SK-N-SH (cell line): ENCODE measurements around the gene PARN. TPM values are rescaled to one million over a fixed set of nuclear protein-coding genes. Genes with fewer than 3 reads are reported as not detected.

Experiments used
- CTCF ChIA-PET: fragments of 300-600, 350-600 bp; formaldehyde crosslinking; extraction: SDS; loops from one replicate; lab custom pipeline; 2021; lab: Yijun Ruan, JAX
- POLR2A ChIA-PET: fragments of 350-600 bp; sonication (Branson Sonifier 250); formaldehyde crosslinking; extraction: SDS; loops from one replicate; lab custom pipeline; 2020; ENCODE audit warnings: antibody characterized with exemption, inconsistent platforms; lab: Yijun Ruan, JAX
- DNase-seq: peaks from one replicate; pipeline ENCODE4 v3.0.0; 2012
- H2AFZ ChIP-seq: fragments of 200-600 bp; sonication (generic); 2 replicates; pipeline ENCODE4 v1.8.1; 2016; ENCODE audit warnings: antibody characterized with exemption, mild to moderate bottlenecking, low read depth
- H3F3A ChIP-seq: fragments of 200-600 bp; sonication (generic); replicated peaks from 2 replicates; pipeline ENCODE3; 2016; ENCODE audit warnings: antibody characterized with exemption, mild to moderate bottlenecking; ENCODE audit not compliant: insufficient read depth
- H3K27ac ChIP-seq, 2 experiments: fragments of 200-500 bp in 1 of 2; fragments of 200-600 bp in 1 of 2; sonication (Bioruptor generic) in 1 of 2; sonication (generic), shearing (Covaris generic) in 1 of 2; 2 replicates each; pipeline versions ENCODE4 v1.5.1 to v1.6.1; 2014 to 2016; ENCODE audit warnings: low read depth in 2 of 2, inconsistent platforms in 1 of 2, low read length in 1 of 2, mild to moderate bottlenecking in 1 of 2, mixed read lengths in 1 of 2
- H3K27me3 ChIP-seq: fragments of 200-600 bp; sonication (generic), shearing (Covaris generic); 2 replicates; pipeline ENCODE4 v1.6.1; 2016; ENCODE audit warnings: mixed run types; ENCODE audit not compliant: insufficient read depth
- H3K36me3 ChIP-seq, 2 experiments: fragments of 200-500 bp in 1 of 2; fragments of 200-600 bp in 1 of 2; sonication (Bioruptor generic) in 1 of 2; sonication (generic) in 1 of 2; replicated peaks in 1 of 2; 2 replicates each; pipeline versions ENCODE3 to v1.5.1; 2014 to 2016; ENCODE audit warnings: low read length in 1 of 2, mild to moderate bottlenecking in 1 of 2; ENCODE audit not compliant: insufficient read depth in 2 of 2, control insufficient read depth in 1 of 2
- H3K4me1 ChIP-seq, 2 experiments: fragments of 200-500 bp in 1 of 2; fragments of 200-600 bp in 1 of 2; sonication (Bioruptor generic) in 1 of 2; sonication (generic), shearing (Covaris generic) in 1 of 2; 2 replicates each; pipeline versions ENCODE4 v1.5.1 to v1.6.1; 2014 to 2016; ENCODE audit warnings: low read depth in 1 of 2, low read length in 1 of 2, mixed run types in 1 of 2; ENCODE audit not compliant: insufficient read depth in 2 of 2, control insufficient read depth in 1 of 2
- H3K4me2 ChIP-seq: fragments of 200-600 bp; sonication (generic), shearing (Covaris generic); 2 replicates; pipeline ENCODE4 v1.6.1; 2017; ENCODE audit warnings: mixed run types
- H3K4me3 ChIP-seq, 2 experiments: fragments of 200-500 bp in 1 of 2; fragments of 200-600 bp in 1 of 2; sonication (Bioruptor generic) in 1 of 2; sonication (generic), shearing (Covaris generic) in 1 of 2; 2 replicates each; pipeline versions ENCODE4 v1.5.1 to v1.8.1; 2014 to 2016; ENCODE audit warnings: low read depth in 2 of 2, inconsistent platforms in 1 of 2, low read length in 1 of 2, mild to moderate bottlenecking in 1 of 2, mixed read lengths in 1 of 2, moderate library complexity in 1 of 2
- H3K79me2 ChIP-seq: fragments of 200-600 bp; sonication (generic); 2 replicates; pipeline ENCODE4 v1.8.1; 2017; ENCODE audit warnings: mild to moderate bottlenecking; ENCODE audit not compliant: insufficient read depth
- H3K9ac ChIP-seq: fragments of 200-600 bp; sonication (generic); 2 replicates; pipeline ENCODE4 v1.6.1; 2017; ENCODE audit warnings: mixed run types
- H3K9me2 ChIP-seq: fragments of 200-600 bp; sonication (generic); 2 replicates; pipeline ENCODE4 v1.6.1; 2017; ENCODE audit warnings: mixed run types
- H3K9me3 ChIP-seq: fragments of 200-600 bp; sonication (generic); 2 replicates; pipeline ENCODE4 v1.6.1; 2017; ENCODE audit warnings: mixed run types, mild to moderate bottlenecking, moderate library complexity
- H4K20me1 ChIP-seq: fragments of 200-600 bp; sonication (generic); 2 replicates; pipeline ENCODE4 v1.6.1; 2017; ENCODE audit warnings: mild to moderate bottlenecking, mixed run types; ENCODE audit not compliant: insufficient read depth
- ELF1 ChIP-seq: IDR thresholded peaks from 2 replicates; pipeline ENCODE4 v1.4.0; 2012
- EP300 ChIP-seq, 2 experiments: IDR thresholded peaks; 2 replicates each; pipeline versions ENCODE4 v1.4.0 to v1.6.1; 2012; ENCODE audit warnings: borderline replicate concordance in 1 of 2, low read depth in 1 of 2, low read length in 1 of 2
- EZH2phosphoT487 ChIP-seq: fragments of 200-600 bp; sonication (generic); IDR thresholded peaks from 2 replicates; pipeline ENCODE4 v1.6.1; 2017; ENCODE audit warnings: low read depth, mixed run types, mild to moderate bottlenecking, antibody characterized with exemption, moderate library complexity, borderline replicate concordance
- FOXJ3 ChIP-seq: sonication (generic); formaldehyde crosslinking; IDR thresholded peaks from 2 replicates; pipeline ENCODE4 v1.5.1; 2020; ENCODE audit warnings: mild to moderate bottlenecking, missing genetic modification reagents
- FOXM1 ChIP-seq: IDR thresholded peaks from 2 replicates; pipeline ENCODE4 v1.4.0; 2012; ENCODE audit warnings: low read depth, mild to moderate bottlenecking
- GABPA ChIP-seq: IDR thresholded peaks from 2 replicates; pipeline ENCODE4 v1.4.0; 2012; ENCODE audit warnings: low read depth, mild to moderate bottlenecking
- JUND ChIP-seq: IDR thresholded peaks from 2 replicates; pipeline ENCODE4 v1.4.0; 2012
- MEF2A ChIP-seq: IDR thresholded peaks from 2 replicates; pipeline ENCODE4 v1.4.0; 2012; ENCODE audit warnings: low read depth, borderline replicate concordance
- NRF1 ChIP-seq: IDR thresholded peaks from 2 replicates; pipeline ENCODE4 v1.6.1; 2012; ENCODE audit warnings: low read depth, mild to moderate bottlenecking, low read length
- POLR2AphosphoS5 ChIP-seq: IDR thresholded peaks from 2 replicates; pipeline ENCODE4 v1.6.1; 2012; ENCODE audit warnings: low read depth, low read length
- RAD21 ChIP-seq: IDR thresholded peaks from 2 replicates; pipeline ENCODE4 v1.6.1; 2012; ENCODE audit warnings: mild to moderate bottlenecking, low read length
- SIN3A ChIP-seq: IDR thresholded peaks from 2 replicates; pipeline ENCODE4 v1.6.1; 2012; ENCODE audit warnings: low read depth, mild to moderate bottlenecking, low read length, moderate library complexity, borderline replicate concordance
- WGBS: methylation state at CpG from one replicate; pipeline ENCODE4 v1.1.6; 2017; ENCODE audit warnings: low lambda C conversion rate; 5-methylcytosine and 5-hydroxymethylcytosine counted together
- polyA plus RNA-seq, 3 experiments: library from polyadenylated mRNA; depleted of rRNA; stranded (reverse); fragments of >200 nt; gene quantifications; 2 replicates each; pipeline ENCODE4 v1.2.3, GENCODE V29; 2012
- TF ChIP-seq, protein P1 (sequence below): IDR thresholded peaks from 2 replicates; pipeline ENCODE4 v1.4.0; 2012; ENCODE audit warnings: low read depth, borderline replicate concordance
- TF ChIP-seq, protein P2 (sequence below): IDR thresholded peaks from 2 replicates; pipeline ENCODE4; 2012
- TF ChIP-seq, protein P3 (sequence below): IDR thresholded peaks from 2 replicates; pipeline ENCODE4 v1.4.0; 2012; ENCODE audit warnings: low read depth, borderline replicate concordance

PARN gene
- polyA plus RNA-seq, 1 of the 3 experiments (the other 2 are of a cell fraction), result 20.5 TPM

DNA sequence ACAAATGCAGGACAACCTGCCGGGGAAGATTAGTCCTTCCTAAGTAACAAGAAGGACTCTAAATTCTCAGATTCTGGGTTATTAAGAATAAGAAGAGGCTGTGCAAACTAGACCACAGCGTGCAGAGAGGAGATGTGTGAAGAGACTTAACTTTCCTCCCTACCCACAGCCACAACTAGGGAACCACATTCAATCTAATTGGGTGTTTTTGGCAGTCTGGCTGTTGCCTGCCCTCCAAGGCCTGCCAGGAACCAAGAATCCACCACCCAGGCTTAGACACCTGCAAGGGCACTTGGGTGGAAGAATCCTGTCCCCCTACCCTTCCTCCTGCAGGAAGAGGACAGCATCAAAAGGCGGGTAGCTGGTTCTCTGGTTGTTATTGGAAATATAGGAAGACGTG lies 202.0 kb downstream of the PARN start:
- no peaks in the 10 kb centered on the region for H3K79me2 ChIP-seq
- WGBS, result 96% methylated on average over 4 of the region's 4 CpGs
- no peak overlapping the region for H3K4me2 ChIP-seq
- H2AFZ ChIP-seq, result no peak overlapping the region
- no peak overlapping the region for H3K4me3 ChIP-seq
- no peak overlapping the region for H3K27ac ChIP-seq
- no peaks in the 10 kb centered on the region for H3K27me3 ChIP-seq
- peaks cover 2 to 5% of the 10 kb centered on the region in 2 experiments for H3K36me3 ChIP-seq
- no peaks in the 10 kb centered on the region for H3K4me1 ChIP-seq
- no peak overlapping the region for H3K9ac ChIP-seq
- H3F3A ChIP-seq, result no peaks in the 10 kb centered on the region
- no peaks in the 10 kb centered on the region for H3K9me2 ChIP-seq
- H4K20me1 ChIP-seq, result no peaks in the 10 kb centered on the region
- ChIA-PET POLR2A (interaction anchor here (0.8 kb wide), 1 partner anchor 11 kb away, joined by 4 read pairs; no protein-coding TSS in a partner anchor), CTCF (no interaction called here)
- DNase-seq, result no peak
- H3K9me3 ChIP-seq, result no peaks in the 10 kb centered on the region
- TF ChIP-seq, protein P1, sequence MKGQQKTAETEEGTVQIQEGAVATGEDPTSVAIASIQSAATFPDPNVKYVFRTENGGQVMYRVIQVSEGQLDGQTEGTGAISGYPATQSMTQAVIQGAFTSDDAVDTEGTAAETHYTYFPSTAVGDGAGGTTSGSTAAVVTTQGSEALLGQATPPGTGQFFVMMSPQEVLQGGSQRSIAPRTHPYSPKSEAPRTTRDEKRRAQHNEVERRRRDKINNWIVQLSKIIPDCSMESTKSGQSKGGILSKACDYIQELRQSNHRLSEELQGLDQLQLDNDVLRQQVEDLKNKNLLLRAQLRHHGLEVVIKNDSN, result no peak
- TF ChIP-seq FOXM1, result no peak
- TF ChIP-seq EP300 (IDR thresholded peaks at IDR 0.05; ENCODE audit: borderline replicate concordance in 1 of 2, low read depth in 1 of 2, low read length in 1 of 2), result no peak
- no peak for TF ChIP-seq ELF1
- TF ChIP-seq, protein P2, sequence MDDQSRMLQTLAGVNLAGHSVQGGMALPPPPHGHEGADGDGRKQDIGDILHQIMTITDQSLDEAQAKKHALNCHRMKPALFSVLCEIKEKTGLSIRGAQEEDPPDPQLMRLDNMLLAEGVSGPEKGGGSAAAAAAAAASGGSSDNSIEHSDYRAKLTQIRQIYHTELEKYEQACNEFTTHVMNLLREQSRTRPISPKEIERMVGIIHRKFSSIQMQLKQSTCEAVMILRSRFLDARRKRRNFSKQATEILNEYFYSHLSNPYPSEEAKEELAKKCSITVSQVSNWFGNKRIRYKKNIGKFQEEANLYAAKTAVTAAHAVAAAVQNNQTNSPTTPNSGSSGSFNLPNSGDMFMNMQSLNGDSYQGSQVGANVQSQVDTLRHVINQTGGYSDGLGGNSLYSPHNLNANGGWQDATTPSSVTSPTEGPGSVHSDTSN, result no peak
- TF ChIP-seq NRF1, result no peak
- TF ChIP-seq JUND, result no peak
- no peak for TF ChIP-seq MEF2A
- no peak for TF ChIP-seq GABPA
- no peak for TF ChIP-seq RAD21
- TF ChIP-seq, protein P3, sequence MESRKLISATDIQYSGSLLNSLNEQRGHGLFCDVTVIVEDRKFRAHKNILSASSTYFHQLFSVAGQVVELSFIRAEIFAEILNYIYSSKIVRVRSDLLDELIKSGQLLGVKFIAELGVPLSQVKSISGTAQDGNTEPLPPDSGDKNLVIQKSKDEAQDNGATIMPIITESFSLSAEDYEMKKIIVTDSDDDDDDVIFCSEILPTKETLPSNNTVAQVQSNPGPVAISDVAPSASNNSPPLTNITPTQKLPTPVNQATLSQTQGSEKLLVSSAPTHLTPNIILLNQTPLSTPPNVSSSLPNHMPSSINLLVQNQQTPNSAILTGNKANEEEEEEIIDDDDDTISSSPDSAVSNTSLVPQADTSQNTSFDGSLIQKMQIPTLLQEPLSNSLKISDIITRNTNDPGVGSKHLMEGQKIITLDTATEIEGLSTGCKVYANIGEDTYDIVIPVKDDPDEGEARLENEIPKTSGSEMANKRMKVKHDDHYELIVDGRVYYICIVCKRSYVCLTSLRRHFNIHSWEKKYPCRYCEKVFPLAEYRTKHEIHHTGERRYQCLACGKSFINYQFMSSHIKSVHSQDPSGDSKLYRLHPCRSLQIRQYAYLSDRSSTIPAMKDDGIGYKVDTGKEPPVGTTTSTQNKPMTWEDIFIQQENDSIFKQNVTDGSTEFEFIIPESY, result no peak
- no peak for TF ChIP-seq SIN3A
- no peak for TF ChIP-seq FOXJ3 (CRISPR knock-in tag)
- no peak for TF ChIP-seq EZH2phosphoT487

DNA sequence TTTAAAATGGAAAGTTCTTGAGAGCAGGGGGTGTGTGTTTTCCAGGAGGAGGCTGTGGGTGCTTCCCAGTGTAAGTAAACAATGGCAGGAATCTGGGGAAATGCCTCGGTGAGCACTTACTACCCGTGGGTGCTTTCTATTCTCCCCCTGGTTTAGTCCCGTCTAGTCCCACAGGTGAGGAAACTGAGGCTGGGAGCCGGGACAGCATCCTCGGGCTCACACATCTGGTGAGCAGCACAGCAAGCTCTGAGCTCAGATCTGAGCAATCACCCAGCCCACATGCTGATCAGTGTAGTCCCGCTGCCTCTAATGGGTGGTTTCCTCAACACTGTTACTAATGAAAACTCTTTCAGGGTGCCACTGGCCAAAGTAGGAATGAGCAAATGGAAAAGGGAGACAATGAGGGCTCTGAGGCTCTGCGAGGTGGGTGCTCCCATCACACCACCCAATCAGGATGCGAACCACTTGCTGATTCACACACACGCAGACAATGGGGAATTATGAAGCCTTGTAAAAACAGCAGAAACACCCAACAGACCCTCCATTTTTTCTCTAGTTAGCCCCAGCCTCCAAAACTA lies 202.6 kb downstream of the PARN start:
- Histone ChIP-seq H3K36me3 (peaks cover 2 to 5% of the 10 kb centered on the region in 2 experiments), H3K4me2 (no peak overlapping the region), H3K4me1 (no peaks in the 10 kb centered on the region), H3K4me3 (no peak overlapping the region), H3K9ac (no peak overlapping the region), H3K9me2 (no peaks in the 10 kb centered on the region), H3K79me2 (no peaks in the 10 kb centered on the region), H3K27me3 (no peaks in the 10 kb centered on the region), H4K20me1 (no peaks in the 10 kb centered on the region), H3F3A (no peaks in the 10 kb centered on the region)
- ChIA-PET CTCF (no interaction called here), POLR2A (no interaction called here)
- WGBS, result 91% methylated on average over 8 of the region's 9 CpGs
- DNase-seq, result no peak
- TF ChIP-seq POLR2AphosphoS5, result no peak
- TF ChIP-seq, all 33 proteins: peak for 0
- Histone ChIP-seq H2AFZ (no peak overlapping the region), H3K27ac (no peak overlapping the region), H3K9me3 (no peaks in the 10 kb centered on the region)
